Liver (tissue), 9 donors: ENCODE data around the gene NR4A3. TPM values are rescaled to one million over a fixed set of nuclear protein-coding genes. Genes with fewer than 3 reads are reported as not detected.

Experiments
- DNase-seq: peaks from one replicate; pipeline ENCODE4 v3.0.0-alpha.2; 2017; ENCODE audit warnings: low spot score
- H3K27ac ChIP-seq, 2 donors: one replicate each; pipeline ENCODE4 v1.7.0; 2013; ENCODE audit warnings: inconsistent platforms in 2 of 2, low read length in 2 of 2, control low read depth in 1 of 2, low read depth in 1 of 2, mild to moderate bottlenecking in 1 of 2
- H3K27me3 ChIP-seq, 4 donors: one replicate each; pipeline versions ENCODE4 v1.6.1 to v1.7.0; 2013; ENCODE audit warnings: low read length in 3 of 4, inconsistent platforms in 1 of 4, mild to moderate bottlenecking in 1 of 4, moderate library complexity in 1 of 4; ENCODE audit not compliant: control insufficient read depth in 4 of 4, insufficient read depth in 4 of 4
- H3K36me3 ChIP-seq, 4 donors: one replicate each; pipeline versions ENCODE4 v1.6.1 to v1.7.0; 2013; ENCODE audit warnings: low read length in 3 of 4, mild to moderate bottlenecking in 3 of 4, low read depth in 1 of 4, moderate library complexity in 1 of 4; ENCODE audit not compliant: control insufficient read depth in 4 of 4, insufficient read depth in 3 of 4
- H3K4me1 ChIP-seq, 4 donors: one replicate each; pipeline versions ENCODE4 v1.6.1 to v1.7.0; 2013; ENCODE audit warnings: low read length in 3 of 4, mild to moderate bottlenecking in 3 of 4, moderate library complexity in 1 of 4; ENCODE audit not compliant: control insufficient read depth in 4 of 4, insufficient read depth in 4 of 4
- H3K4me3 ChIP-seq, 3 donors: one replicate each; pipeline versions ENCODE4 v1.6.1 to v1.7.0; 2013; ENCODE audit warnings: low read length in 3 of 3, control low read depth in 1 of 3, low read depth in 1 of 3, mild to moderate bottlenecking in 1 of 3
- H3K9ac ChIP-seq, 2 donors: one replicate each; pipeline ENCODE4 v1.7.0; 2013; ENCODE audit warnings: low read length in 2 of 2, mild to moderate bottlenecking in 2 of 2, moderate library complexity in 2 of 2, control low read depth in 1 of 2, low read depth in 1 of 2
- H3K9me3 ChIP-seq, 4 donors: one replicate each; pipeline versions ENCODE4 v1.6.1 to v1.7.0; 2013; ENCODE audit warnings: low read length in 3 of 4; ENCODE audit not compliant: control insufficient read depth in 4 of 4
- ATF3 ChIP-seq: IDR thresholded peaks from 2 replicates; pipeline ENCODE4 v1.6.1; 2016; ENCODE audit warnings: antibody characterized with exemption
- CTCF ChIP-seq: fragments of 150-350 bp; IDR thresholded peaks from 2 replicates; pipeline ENCODE4 v1.5.1; 2017; ENCODE audit warnings: improper control_type of control experiment, low read depth, low read length; ENCODE audit not compliant: missing input control
- EGR1 ChIP-seq, 2 donors: IDR thresholded peaks; 2 replicates each; pipeline ENCODE4 v1.6.1; 2016 to 2018; ENCODE audit warnings: antibody characterized with exemption in 2 of 2, low read depth in 2 of 2
- FOXA1 ChIP-seq: IDR thresholded peaks from 2 replicates; pipeline ENCODE4 v1.6.1; 2016; ENCODE audit warnings: antibody characterized with exemption
- FOXA2 ChIP-seq: IDR thresholded peaks from 2 replicates; pipeline ENCODE4 v1.6.1; 2016; ENCODE audit warnings: antibody characterized with exemption
- HNF4A ChIP-seq, 2 donors: conservative IDR thresholded peaks; 2 replicates each; pipeline ENCODE4 v1.6.1; 2016; ENCODE audit warnings: antibody characterized with exemption in 2 of 2, mild to moderate bottlenecking in 2 of 2
- HNF4G ChIP-seq: IDR thresholded peaks from 2 replicates; pipeline ENCODE4 v1.6.1; 2016; ENCODE audit warnings: antibody characterized with exemption
- JUND ChIP-seq, 2 donors: IDR thresholded peaks; 2 replicates each; pipeline ENCODE4 v1.6.1; 2016; ENCODE audit warnings: antibody characterized with exemption in 2 of 2
- NR2F2 ChIP-seq: IDR thresholded peaks from 2 replicates; pipeline ENCODE4 v1.6.1; 2016; ENCODE audit warnings: antibody characterized with exemption
- SP1 ChIP-seq: IDR thresholded peaks from 2 replicates; pipeline ENCODE4 v1.6.1; 2018; ENCODE audit warnings: antibody characterized with exemption, mild to moderate bottlenecking
- TAF1 ChIP-seq: conservative IDR thresholded peaks from 2 replicates; pipeline ENCODE4 v1.6.1; 2016; ENCODE audit warnings: antibody characterized with exemption, mild to moderate bottlenecking
- YY1 ChIP-seq: IDR thresholded peaks from 2 replicates; pipeline ENCODE4 v1.6.1; 2016; ENCODE audit warnings: antibody characterized with exemption, mild to moderate bottlenecking
- WGBS: extraction: QIAGEN DNeasy Blood & Tissue Kit; methylation state at CpG from one replicate; pipeline ENCODE4 v1.1.7; 2013; 5-methylcytosine and 5-hydroxymethylcytosine counted together
- polyA plus RNA-seq, 2 donors: library from polyadenylated mRNA; stranded (reverse) in 1 of 2; unstranded in 1 of 2; fragments of 200-250 nt in 1 of 2; fragments of >200 nt in 1 of 2; fragmentation: Nextera tagmentation in 1 of 2; extraction: Ambion mirVana in 1 of 2; gene quantifications; one replicate each; pipeline versions ENCODE4 v1.2.1 to v1.2.3, GENCODE V29; 2013 to 2015
- total RNA-seq, 2 donors: library from RNA; depleted of rRNA; stranded (reverse); fragments of >200 nt; gene quantifications; one replicate each; pipeline ENCODE4 v1.2.3, GENCODE V29; 2014
- TF ChIP-seq, protein P1 (sequence below): IDR thresholded peaks from 2 replicates; pipeline ENCODE4 v1.6.1; 2016; ENCODE audit warnings: antibody characterized with exemption
- TF ChIP-seq, protein P2 (sequence below): IDR thresholded peaks from 2 replicates; pipeline ENCODE4 v1.6.1; 2016; ENCODE audit warnings: antibody characterized with exemption, mild to moderate bottlenecking
- donor health status: healthy.
- donor health status: healthy.
- donor health status: healthy.
- donor health status: healthy.
- donor health status: healthy.

Gene NR4A3
- total and polyA plus RNA-seq, 4 donors: 0.02 to 0.14 (median 0.09) TPM

DNA sequence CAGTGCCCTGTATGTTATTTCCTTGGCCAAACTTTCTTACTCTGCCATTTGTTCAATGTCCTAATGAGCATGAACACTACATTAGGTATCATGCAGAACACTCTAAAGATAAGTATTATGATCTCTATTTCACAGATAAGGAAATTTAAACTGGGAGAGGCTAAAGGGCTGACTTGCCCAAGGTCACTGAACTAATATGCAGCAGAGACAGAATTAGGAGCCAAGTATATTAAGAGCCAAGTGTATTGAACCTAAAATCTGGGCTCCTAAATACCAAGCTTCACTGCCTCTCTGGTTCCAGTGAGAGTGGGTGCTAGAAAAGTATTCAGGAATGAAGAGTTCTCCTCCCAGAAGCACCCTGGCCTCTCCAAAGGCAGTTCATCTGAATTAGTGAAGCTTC, 13.5 kb downstream of the NR4A3 start:
- DNase-seq: no peak
- no peak overlapping the region for H3K27ac ChIP-seq
- no peak overlapping the region for H3K4me3 ChIP-seq
- no peak overlapping the region for H3K9ac ChIP-seq
- peaks cover 0 to 2% (median 0%) of the 10 kb centered on the region in 4 donors for H3K36me3 ChIP-seq
- no peak for TF ChIP-seq HNF4G
- TF ChIP-seq FOXA1: no peak
- H3K27me3 ChIP-seq: peaks cover 0 to 5% (median 3%) of the 10 kb centered on the region in 4 donors
- no peaks in the 10 kb centered on the region for H3K9me3 ChIP-seq
- H3K4me1 ChIP-seq: peaks cover 0 to 7% (median 1%) of the 10 kb centered on the region in 4 donors

- Histone ChIP-seq H3K9me3 (no peaks in the 10 kb centered on the region), H3K4me1 (peaks cover 0 to 7% (median 1%) of the 10 kb centered on the region in 4 donors), H3K27me3 (peaks cover 0 to 5% (median under 1%) of the 10 kb centered on the region in 4 donors), H3K4me3 (no peak overlapping the region), H3K36me3 (peaks cover 0 to 2% (median 0%) of the 10 kb centered on the region in 4 donors), H3K9ac (no peak overlapping the region), H3K27ac (no peak overlapping the region)
- TF ChIP-seq ATF3 (no peak), NR2F2 (no peak), EGR1 (IDR thresholded peaks at IDR 0.05; ENCODE audit: low read depth in 2 of 2) (no peak), HNF4G (no peak), SP1 (no peak), JUND (IDR thresholded peaks at IDR 0.05) (no peak), FOXA2 (no peak), FOXA1 (no peak), TAF1 (no peak), CTCF (no peak), YY1 (no peak)
- TF ChIP-seq, protein P1, sequence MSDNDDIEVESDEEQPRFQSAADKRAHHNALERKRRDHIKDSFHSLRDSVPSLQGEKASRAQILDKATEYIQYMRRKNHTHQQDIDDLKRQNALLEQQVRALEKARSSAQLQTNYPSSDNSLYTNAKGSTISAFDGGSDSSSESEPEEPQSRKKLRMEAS: no peak
- TF ChIP-seq, protein P2, sequence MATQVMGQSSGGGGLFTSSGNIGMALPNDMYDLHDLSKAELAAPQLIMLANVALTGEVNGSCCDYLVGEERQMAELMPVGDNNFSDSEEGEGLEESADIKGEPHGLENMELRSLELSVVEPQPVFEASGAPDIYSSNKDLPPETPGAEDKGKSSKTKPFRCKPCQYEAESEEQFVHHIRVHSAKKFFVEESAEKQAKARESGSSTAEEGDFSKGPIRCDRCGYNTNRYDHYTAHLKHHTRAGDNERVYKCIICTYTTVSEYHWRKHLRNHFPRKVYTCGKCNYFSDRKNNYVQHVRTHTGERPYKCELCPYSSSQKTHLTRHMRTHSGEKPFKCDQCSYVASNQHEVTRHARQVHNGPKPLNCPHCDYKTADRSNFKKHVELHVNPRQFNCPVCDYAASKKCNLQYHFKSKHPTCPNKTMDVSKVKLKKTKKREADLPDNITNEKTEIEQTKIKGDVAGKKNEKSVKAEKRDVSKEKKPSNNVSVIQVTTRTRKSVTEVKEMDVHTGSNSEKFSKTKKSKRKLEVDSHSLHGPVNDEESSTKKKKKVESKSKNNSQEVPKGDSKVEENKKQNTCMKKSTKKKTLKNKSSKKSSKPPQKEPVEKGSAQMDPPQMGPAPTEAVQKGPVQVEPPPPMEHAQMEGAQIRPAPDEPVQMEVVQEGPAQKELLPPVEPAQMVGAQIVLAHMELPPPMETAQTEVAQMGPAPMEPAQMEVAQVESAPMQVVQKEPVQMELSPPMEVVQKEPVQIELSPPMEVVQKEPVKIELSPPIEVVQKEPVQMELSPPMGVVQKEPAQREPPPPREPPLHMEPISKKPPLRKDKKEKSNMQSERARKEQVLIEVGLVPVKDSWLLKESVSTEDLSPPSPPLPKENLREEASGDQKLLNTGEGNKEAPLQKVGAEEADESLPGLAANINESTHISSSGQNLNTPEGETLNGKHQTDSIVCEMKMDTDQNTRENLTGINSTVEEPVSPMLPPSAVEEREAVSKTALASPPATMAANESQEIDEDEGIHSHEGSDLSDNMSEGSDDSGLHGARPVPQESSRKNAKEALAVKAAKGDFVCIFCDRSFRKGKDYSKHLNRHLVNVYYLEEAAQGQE: no peak
- DNase-seq: no peak
Measured at GRCh38 chr9:99835581-99835980, 13.9 kb downstream of the NR4A3 start.

DNA sequence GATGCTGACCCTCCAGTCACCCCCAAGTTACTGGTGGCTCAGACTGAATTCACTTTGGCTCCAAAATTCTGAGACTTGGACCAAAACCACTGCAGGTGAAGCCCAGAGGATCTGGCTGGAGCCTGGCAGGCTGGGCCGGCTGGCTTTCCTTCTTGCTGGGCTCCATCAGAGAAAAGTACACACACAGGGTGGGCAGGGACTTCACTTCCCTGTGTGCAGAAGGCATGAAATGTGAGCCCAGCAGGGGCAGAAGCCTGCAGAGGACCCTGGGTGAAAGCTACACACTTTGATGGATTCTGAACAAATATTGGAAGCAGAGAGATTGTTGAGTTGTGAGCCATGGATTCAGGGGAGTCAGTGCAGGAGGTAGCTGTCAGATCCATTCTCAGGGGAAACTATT, 18.4 kb downstream of the NR4A3 start:
- no peak overlapping the region for H3K9ac ChIP-seq
- peaks cover 0 to 5% (median 1%) of the 10 kb centered on the region in 4 donors for H3K4me1 ChIP-seq
- H3K9me3 ChIP-seq: no peaks in the 10 kb centered on the region
- H3K36me3 ChIP-seq: no peaks in the 10 kb centered on the region
- no peak overlapping the region for H3K4me3 ChIP-seq
- no peaks in the 10 kb centered on the region for H3K27me3 ChIP-seq
- DNase-seq: no peak
- TF ChIP-seq HNF4G (no peak), FOXA1 (no peak), HNF4A (conservative IDR thresholded peaks at IDR 0.05) (no peak)
- 97% methylated on average over 1 of the region's 1 CpG for WGBS
- H3K27ac ChIP-seq: no peak overlapping the region
